ENCODE data around the gene CD274. TPM values are rescaled to one million over a fixed set of nuclear protein-coding genes. Genes with fewer than 3 reads are reported as not detected.

CD274 gene
- polyA plus RNA-seq, 1 donor from 2014 or later = 0.16 TPM

- no peaks in the 10 kb centered on the region for H3K9me3 ChIP-seq (ENCODE audit: low read length)
- no peak for TF ChIP-seq EZH2 (IDR thresholded peaks at IDR 0.05; ENCODE audit: borderline replicate concordance, insufficient read depth, low read length, poor library complexity, severe bottlenecking)
- no peak for TF ChIP-seq MXI1 (conservative IDR thresholded peaks at IDR 0.05; ENCODE audit: poor library complexity, severe bottlenecking)
- no peak for TF ChIP-seq REST (IDR thresholded peaks at IDR 0.05; ENCODE audit: borderline replicate concordance)
- TF ChIP-seq SMC3 (conservative IDR thresholded peaks at IDR 0.05; ENCODE audit: poor library complexity) = no peak
- TF ChIP-seq CTCF (IDR thresholded peaks at IDR 0.05; ENCODE audit: poor library complexity, severe bottlenecking) = no peak
- no peak for TF ChIP-seq RAD21 (conservative IDR thresholded peaks at IDR 0.05)
- no peak for TF ChIP-seq EP300 (conservative IDR thresholded peaks at IDR 0.05; ENCODE audit: poor library complexity, severe bottlenecking)
- TF ChIP-seq TAF1 (IDR thresholded peaks at IDR 0.05; ENCODE audit: low read depth) = no peak
These were observed 62.5 kb downstream of the CD274 start for GRCh38 chr9:5512658-5513452.

GRCh38 chr9:5513966-5514616 lies 63.7 kb downstream of the CD274 start:
- H3K79me2 ChIP-seq (replicated peaks; ENCODE audit: insufficient read depth, low read length) = no peaks in the 10 kb centered on the region
- H2AFZ ChIP-seq (ENCODE audit: low read depth, low read length) = no peak overlapping the region
- no peaks in the 10 kb centered on the region for H4K20me1 ChIP-seq (ENCODE audit: insufficient read depth)
- H3K9ac ChIP-seq (ENCODE audit: low read length) = no peak overlapping the region
- TF ChIP-seq REST (IDR thresholded peaks at IDR 0.05; ENCODE audit: borderline replicate concordance) (no peak), MXI1 (conservative IDR thresholded peaks at IDR 0.05; ENCODE audit: poor library complexity, severe bottlenecking) (no peak), TAF1 (IDR thresholded peaks at IDR 0.05; ENCODE audit: low read depth) (no peak), EZH2 (IDR thresholded peaks at IDR 0.05; ENCODE audit: borderline replicate concordance, insufficient read depth, low read length, poor library complexity, severe bottlenecking) (no peak), EP300 (conservative IDR thresholded peaks at IDR 0.05; ENCODE audit: poor library complexity, severe bottlenecking) (no peak)
- H3K27me3 ChIP-seq (ENCODE audit: insufficient read depth, low read depth, low read length) = no peaks in the 10 kb centered on the region
- no peaks in the 10 kb centered on the region for H3K9me2 ChIP-seq (ENCODE audit: insufficient read depth, low read length)
- H3K4me3 ChIP-seq (ENCODE audit: low read length) = no peak overlapping the region
- H3K36me3 ChIP-seq (ENCODE audit: insufficient read depth, low read length) = no peaks in the 10 kb centered on the region
- no peak overlapping the region for H3K4me2 ChIP-seq (ENCODE audit: low read length)
- no peaks in the 10 kb centered on the region for H3F3A ChIP-seq (ENCODE audit: insufficient read depth, low read length, poor library complexity, severe bottlenecking)
- no peaks in the 10 kb centered on the region for H3K9me3 ChIP-seq (ENCODE audit: low read length)
- no peak overlapping the region for H3K27ac ChIP-seq (ENCODE audit: low read length)

More at GRCh38 chr9:5512658-5513452, 62.5 kb downstream of the CD274 start:
- Histone ChIP-seq H2AFZ (ENCODE audit: low read depth, low read length) (no peak overlapping the region), H3K27ac (ENCODE audit: low read length) (no peak overlapping the region), H3K9ac (ENCODE audit: low read length) (no peak overlapping the region), H4K20me1 (ENCODE audit: insufficient read depth) (no peaks in the 10 kb centered on the region), H3K9me2 (ENCODE audit: insufficient read depth, low read length) (no peaks in the 10 kb centered on the region), H3K36me3 (ENCODE audit: insufficient read depth, low read length) (no peaks in the 10 kb centered on the region), H3K27me3 (ENCODE audit: insufficient read depth, low read depth, low read length) (no peaks in the 10 kb centered on the region), H3F3A (ENCODE audit: insufficient read depth, low read length, poor library complexity, severe bottlenecking) (no peaks in the 10 kb centered on the region), H3K4me3 (ENCODE audit: low read length) (no peak overlapping the region), H3K79me2 (replicated peaks; ENCODE audit: insufficient read depth, low read length) (no peaks in the 10 kb centered on the region), H3K4me2 (ENCODE audit: low read length) (no peak overlapping the region)

Data from neural cell (in vitro differentiated cells).